ENCODE measurements around the gene TMEM245.

Gene TMEM245

DNA sequence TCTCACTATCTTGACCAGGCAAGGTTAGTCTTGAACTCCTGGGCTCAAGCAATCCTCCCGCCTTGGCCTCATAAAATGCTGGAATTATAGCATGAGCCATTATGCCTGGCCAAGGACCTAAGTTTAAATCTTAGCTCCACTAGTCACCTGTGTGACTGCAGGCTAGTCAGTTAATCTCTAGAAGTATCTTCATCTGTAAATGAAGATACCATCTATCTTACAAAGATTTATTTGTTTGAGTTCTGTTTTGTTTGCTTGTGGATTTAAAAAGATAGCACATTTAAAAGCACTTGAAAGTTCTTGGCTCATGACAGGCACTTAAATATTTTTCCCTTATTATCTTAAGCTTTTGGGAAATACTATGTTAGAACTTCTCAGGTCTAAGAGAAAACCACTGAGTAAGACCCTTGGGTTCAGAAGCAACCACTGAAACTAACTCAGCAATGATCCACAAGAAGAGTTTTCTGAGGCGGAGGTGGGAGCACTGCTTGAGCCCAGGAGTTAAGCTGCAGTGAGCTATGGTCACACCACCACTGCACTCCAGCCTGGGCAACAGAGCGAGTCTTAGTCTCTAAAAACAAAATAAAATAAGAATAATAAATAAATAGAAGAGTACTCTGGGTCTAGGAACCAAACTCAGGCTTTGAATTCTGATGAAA lies 19.1 kb downstream of the TMEM245 start:
- TF ChIP-seq, protein P1, sequence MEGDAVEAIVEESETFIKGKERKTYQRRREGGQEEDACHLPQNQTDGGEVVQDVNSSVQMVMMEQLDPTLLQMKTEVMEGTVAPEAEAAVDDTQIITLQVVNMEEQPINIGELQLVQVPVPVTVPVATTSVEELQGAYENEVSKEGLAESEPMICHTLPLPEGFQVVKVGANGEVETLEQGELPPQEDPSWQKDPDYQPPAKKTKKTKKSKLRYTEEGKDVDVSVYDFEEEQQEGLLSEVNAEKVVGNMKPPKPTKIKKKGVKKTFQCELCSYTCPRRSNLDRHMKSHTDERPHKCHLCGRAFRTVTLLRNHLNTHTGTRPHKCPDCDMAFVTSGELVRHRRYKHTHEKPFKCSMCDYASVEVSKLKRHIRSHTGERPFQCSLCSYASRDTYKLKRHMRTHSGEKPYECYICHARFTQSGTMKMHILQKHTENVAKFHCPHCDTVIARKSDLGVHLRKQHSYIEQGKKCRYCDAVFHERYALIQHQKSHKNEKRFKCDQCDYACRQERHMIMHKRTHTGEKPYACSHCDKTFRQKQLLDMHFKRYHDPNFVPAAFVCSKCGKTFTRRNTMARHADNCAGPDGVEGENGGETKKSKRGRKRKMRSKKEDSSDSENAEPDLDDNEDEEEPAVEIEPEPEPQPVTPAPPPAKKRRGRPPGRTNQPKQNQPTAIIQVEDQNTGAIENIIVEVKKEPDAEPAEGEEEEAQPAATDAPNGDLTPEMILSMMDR (conservative IDR thresholded peaks at IDR 0.05; ENCODE audit: low read depth), result no peak
- DNase-seq (ENCODE audit: low spot score), result no peak
- no peak overlapping the region for H3K27ac ChIP-seq
- ChIA-PET CTCF (interaction anchor here (0.6 kb wide), 1 partner anchor 219 kb away, joined by 4 read pairs; no protein-coding TSS in a partner anchor), POLR2A (ENCODE audit: low non-redundant PET) (no interaction called here)

DNA sequence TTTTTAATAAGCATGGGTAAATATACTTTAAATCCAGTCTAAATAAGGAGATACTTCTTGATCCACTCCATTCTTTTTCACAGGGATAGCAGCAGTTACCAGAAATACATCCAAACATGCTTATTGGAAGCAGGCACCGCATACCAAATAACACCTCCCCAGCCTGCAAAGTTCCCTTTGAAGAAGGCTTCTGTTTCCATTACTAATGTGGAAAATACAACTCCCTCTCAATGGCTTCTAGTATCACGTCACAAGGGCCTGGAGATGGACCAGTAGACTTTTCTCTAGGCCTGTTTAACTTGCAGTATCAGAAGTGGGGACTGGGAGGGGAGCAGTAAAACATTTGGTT lies 20.8 kb downstream of the TMEM245 start:
- TF ChIP-seq, protein P1 (conservative IDR thresholded peaks at IDR 0.05; ENCODE audit: low read depth), result no peak
- ChIA-PET POLR2A (ENCODE audit: low non-redundant PET) (no interaction called here), CTCF (interaction anchor here (0.6 kb wide), 1 partner anchor 1647 kb away, joined by 4 read pairs; no protein-coding TSS in a partner anchor)
- no peak overlapping the region for H3K27ac ChIP-seq
- no peak for DNase-seq (ENCODE audit: low spot score)

DNA sequence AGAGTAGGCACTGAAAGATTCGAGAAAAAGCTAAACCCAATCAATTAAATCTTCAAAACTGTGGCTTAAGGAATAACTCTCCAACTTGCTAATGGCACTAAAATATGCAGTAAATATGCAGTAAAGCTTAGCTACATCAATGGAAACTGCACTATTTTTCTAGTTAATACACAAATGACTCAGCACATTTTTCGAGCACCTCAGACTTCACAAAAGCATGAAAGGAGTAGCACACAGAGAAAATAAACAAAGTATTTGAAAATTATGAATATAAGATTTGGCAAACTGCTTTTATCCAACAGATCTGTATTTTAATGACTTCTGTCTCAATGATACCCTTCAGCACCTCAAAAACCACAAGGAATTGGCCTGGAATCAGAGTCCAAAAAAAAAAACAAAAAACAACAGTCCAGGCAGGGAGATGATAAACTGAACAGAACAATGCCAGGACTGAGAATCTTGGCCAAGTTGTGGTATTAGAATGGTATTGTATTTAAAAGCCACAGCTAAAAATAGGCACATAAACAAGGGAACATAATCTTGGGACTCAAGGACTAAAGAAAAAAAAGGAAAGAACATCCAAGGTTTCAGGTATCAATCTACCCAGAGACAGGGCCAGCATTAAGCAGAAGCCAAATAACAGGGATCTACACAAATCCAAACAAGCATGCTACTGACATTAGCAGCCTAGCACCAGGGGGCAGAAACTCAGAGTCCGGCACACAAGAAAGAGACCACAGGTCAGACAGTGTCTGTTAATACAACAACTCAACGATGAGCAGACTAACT lies 21.4 kb downstream of the TMEM245 start:
- ChIA-PET CTCF (interaction anchor here (0.5 to 0.6 kb wide), 2 partner anchors 19 to 1647 kb away, joined by 4 read pairs; no protein-coding TSS in a partner anchor), POLR2A (ENCODE audit: low non-redundant PET) (no interaction called here)
- TF ChIP-seq, protein P1 (conservative IDR thresholded peaks at IDR 0.05; ENCODE audit: low read depth), result no peak
- no peak for DNase-seq (ENCODE audit: low spot score)
- no peak overlapping the region for H3K27ac ChIP-seq

DNA sequence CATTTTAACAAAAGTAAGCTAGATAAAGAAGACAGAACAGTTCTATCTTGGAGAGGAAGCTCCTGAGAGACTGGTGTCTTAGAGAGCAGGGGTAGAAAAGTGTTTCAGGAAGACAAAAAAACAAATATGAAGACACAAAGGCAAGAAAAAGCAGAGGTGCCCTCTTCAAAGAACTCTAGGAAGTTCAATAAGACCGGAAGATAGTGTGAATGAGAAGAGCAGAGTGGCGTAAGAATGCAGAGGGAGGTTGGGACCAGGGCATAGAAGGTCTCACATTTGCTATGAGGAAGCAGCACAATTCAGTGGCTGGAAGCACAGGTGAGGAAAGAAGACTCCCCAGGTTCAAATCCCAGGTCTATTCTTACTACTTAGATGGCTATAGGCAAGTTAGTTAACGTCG lies 22.6 kb downstream of the TMEM245 start:
- TF ChIP-seq, protein P1 (conservative IDR thresholded peaks at IDR 0.05; ENCODE audit: low read depth), result no peak
- no peak overlapping the region for H3K27ac ChIP-seq
- DNase-seq (ENCODE audit: low spot score), result no peak
- POLR2A ChIA-PET (ENCODE audit: low non-redundant PET), result no interaction called here
- CTCF ChIA-PET, result no interaction called here

DNA sequence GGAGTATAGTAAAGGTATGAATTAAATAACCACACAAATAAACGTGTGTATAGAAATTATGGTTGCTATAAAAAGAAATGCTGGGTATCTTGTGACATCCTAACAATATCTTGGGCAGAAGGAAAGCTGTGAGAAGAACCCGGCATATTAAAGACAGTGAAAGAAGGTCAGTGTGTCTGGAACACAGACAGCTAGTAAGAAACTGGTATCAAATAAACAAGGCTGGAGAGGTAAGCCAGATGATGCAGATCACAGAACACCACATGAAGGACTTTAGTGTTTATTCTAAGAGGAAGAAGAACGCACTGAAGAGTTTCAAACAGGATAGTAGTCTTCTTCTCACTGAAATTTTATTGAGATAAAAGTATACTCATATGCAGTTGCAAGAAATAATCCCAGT lies 24.4 kb downstream of the TMEM245 start:
- H3K27ac ChIP-seq, result no peak overlapping the region
- CTCF ChIA-PET, result interaction anchor here (0.6 kb wide), 1 partner anchor 93 kb away, joined by 4 read pairs; no protein-coding TSS in a partner anchor
- TF ChIP-seq, protein P1 (conservative IDR thresholded peaks at IDR 0.05; ENCODE audit: low read depth), result no peak
- POLR2A ChIA-PET (ENCODE audit: low non-redundant PET), result no interaction called here
- DNase-seq (ENCODE audit: low spot score), result no peak

DNA sequence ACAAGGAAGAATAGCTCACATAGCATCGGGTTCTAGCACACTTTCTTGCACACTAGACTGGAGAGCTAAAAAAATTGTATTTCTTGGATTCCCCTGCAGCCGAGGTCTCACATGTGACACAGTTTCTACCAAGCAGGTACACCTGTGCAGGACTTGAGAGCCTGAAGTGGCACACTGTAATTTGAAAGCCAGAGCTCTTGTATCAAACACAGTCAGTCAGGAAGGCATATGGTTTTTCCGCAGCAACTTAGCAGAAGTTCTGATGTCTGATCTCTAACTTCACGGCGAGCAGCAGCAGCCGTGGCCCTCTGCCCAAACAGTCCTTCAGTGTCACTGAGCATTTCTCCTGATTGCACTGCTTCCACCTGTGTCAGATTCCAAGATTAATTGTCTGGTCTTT lies 25.5 kb downstream of the TMEM245 start:
- CTCF ChIA-PET, result no interaction called here
- POLR2A ChIA-PET (ENCODE audit: low non-redundant PET), result no interaction called here
- TF ChIP-seq, protein P1 (conservative IDR thresholded peaks at IDR 0.05; ENCODE audit: low read depth), result no peak
- H3K27ac ChIP-seq, result no peak overlapping the region
- no peak for DNase-seq (ENCODE audit: low spot score)

All from RWPE1 (cell line).